HG02938 (cell line): ENCODE data around the gene PDZD7.

Experiments used
- ATAC-seq: cut with Tn5 transposase; IDR thresholded peaks from one replicate; pipeline ENCODE4 v1.9.1; 2021; ENCODE audit warnings: mild to moderate bottlenecking, moderate library complexity; ENCODE audit not compliant: unreplicated experiment

Gene PDZD7

GRCh38 chr10:101031128-101031795 lies at the start of gene PDZD7, which contains the start of gene SFXN3:
Gene PDZD7 (minus strand): TSS chr10:101031129. CDS start chr10:101030219, 910 bp downstream.
Gene SFXN3 (plus strand): TSS chr10:101031234. CDS start chr10:101034695, 3,461 bp downstream.
- ATAC-seq = peak; percentile 71

- ATAC-seq = no peak
These were observed 48.9 kb upstream of the PDZD7 start for GRCh38 chr10:101079874-101080273.

- no peak for ATAC-seq
These were observed 45.7 kb upstream of the PDZD7 start for GRCh38 chr10:101076630-101077029.

- ATAC-seq = no peak
These were observed 44.8 kb upstream of the PDZD7 start for GRCh38 chr10:101075775-101076174.

- no peak for ATAC-seq
These were observed 42.7 kb upstream of the PDZD7 start for GRCh38 chr10:101073631-101074030.

- ATAC-seq = no peak
These were observed 42.0 kb upstream of the PDZD7 start for GRCh38 chr10:101072923-101073322.

- ATAC-seq = no peak
These were observed 41.0 kb upstream of the PDZD7 start for GRCh38 chr10:101071885-101072433.

GRCh38 chr10:101071267-101071884 lies 40.4 kb upstream of the PDZD7 start:
- no peak for ATAC-seq

- ATAC-seq = no peak
These were observed 39.2 kb upstream of the PDZD7 start for GRCh38 chr10:101070098-101070497.

GRCh38 chr10:101069441-101069840 lies 38.5 kb upstream of the PDZD7 start:
- ATAC-seq = no peak

GRCh38 chr10:101067356-101068083 lies 36.6 kb upstream of the PDZD7 start:
- no peak for ATAC-seq

GRCh38 chr10:101066896-101067355 lies 36.0 kb upstream of the PDZD7 start:
- ATAC-seq = no peak

GRCh38 chr10:101066146-101066895 lies 35.4 kb upstream of the PDZD7 start:
- no peak for ATAC-seq

- ATAC-seq = no peak
These were observed 34.7 kb upstream of the PDZD7 start for GRCh38 chr10:101065481-101066145.

GRCh38 chr10:101064415-101065030 lies 33.6 kb upstream of the PDZD7 start:
- ATAC-seq = no peak

- no peak for ATAC-seq
These were observed 32.9 kb upstream of the PDZD7 start for GRCh38 chr10:101063548-101064414.

GRCh38 chr10:101063050-101063525 lies 32.2 kb upstream of the PDZD7 start:
- ATAC-seq = no peak

- ATAC-seq = no peak
These were observed 31.5 kb upstream of the PDZD7 start for GRCh38 chr10:101062232-101063049.
